ENCODE results near the gene EPB41L4B. TPM values are rescaled to one million over a fixed set of nuclear protein-coding genes. Genes with fewer than 3 reads are reported as not detected.

EPB41L4B gene
- total RNA-seq, 2 donors from 2014 or later = 41.9 to 122 TPM

DNA sequence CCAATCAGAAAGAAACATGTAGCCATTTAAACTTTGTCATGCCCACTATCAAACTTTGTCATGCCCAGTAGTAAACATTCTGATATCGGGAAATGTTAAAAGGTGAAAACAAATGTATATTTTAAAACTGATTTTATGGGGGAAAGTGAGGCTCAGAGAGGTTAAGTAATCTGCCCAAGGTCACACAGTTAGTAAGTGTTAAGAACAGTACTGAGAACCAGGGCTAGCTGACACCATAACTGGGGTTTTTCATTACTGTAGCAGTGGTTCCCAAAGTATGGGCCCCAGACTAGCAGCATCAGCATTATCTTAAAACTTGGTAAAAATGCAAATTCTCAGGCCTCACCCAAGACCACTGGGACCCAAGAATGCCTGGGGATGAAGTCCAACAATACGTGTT lies 143.9 kb downstream of the EPB41L4B start:
- no peak for DNase-seq
- WGBS, 2 donors = 84 to 90% methylated on average over 2 of the region's 2 CpGs
- no peaks in the 10 kb centered on the region for H3K27me3 ChIP-seq
- no peaks in the 10 kb centered on the region for H3K4me1 ChIP-seq
- no peak overlapping the region for H3K27ac ChIP-seq
- H3K9me3 ChIP-seq = no peaks in the 10 kb centered on the region
- no peak overlapping the region for H3K4me3 ChIP-seq
- no peaks in the 10 kb centered on the region for H3K36me3 ChIP-seq (replicated peaks in 1 of 2; ENCODE audit: insufficient read depth in 1 of 2, low read depth in 2 of 2)
- intact Hi-C loops (cut with DNase I) = loop anchor here (10.0 kb wide), 1 partner anchor 58 kb away; no protein-coding TSS in a partner anchor
- TF ChIP-seq, protein P1, sequence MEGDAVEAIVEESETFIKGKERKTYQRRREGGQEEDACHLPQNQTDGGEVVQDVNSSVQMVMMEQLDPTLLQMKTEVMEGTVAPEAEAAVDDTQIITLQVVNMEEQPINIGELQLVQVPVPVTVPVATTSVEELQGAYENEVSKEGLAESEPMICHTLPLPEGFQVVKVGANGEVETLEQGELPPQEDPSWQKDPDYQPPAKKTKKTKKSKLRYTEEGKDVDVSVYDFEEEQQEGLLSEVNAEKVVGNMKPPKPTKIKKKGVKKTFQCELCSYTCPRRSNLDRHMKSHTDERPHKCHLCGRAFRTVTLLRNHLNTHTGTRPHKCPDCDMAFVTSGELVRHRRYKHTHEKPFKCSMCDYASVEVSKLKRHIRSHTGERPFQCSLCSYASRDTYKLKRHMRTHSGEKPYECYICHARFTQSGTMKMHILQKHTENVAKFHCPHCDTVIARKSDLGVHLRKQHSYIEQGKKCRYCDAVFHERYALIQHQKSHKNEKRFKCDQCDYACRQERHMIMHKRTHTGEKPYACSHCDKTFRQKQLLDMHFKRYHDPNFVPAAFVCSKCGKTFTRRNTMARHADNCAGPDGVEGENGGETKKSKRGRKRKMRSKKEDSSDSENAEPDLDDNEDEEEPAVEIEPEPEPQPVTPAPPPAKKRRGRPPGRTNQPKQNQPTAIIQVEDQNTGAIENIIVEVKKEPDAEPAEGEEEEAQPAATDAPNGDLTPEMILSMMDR (IDR thresholded peaks at IDR 0.05) = no peak
- TF ChIP-seq POLR2A (IDR thresholded peaks at IDR 0.05) = no peak
- ATAC-seq = no peak

DNA sequence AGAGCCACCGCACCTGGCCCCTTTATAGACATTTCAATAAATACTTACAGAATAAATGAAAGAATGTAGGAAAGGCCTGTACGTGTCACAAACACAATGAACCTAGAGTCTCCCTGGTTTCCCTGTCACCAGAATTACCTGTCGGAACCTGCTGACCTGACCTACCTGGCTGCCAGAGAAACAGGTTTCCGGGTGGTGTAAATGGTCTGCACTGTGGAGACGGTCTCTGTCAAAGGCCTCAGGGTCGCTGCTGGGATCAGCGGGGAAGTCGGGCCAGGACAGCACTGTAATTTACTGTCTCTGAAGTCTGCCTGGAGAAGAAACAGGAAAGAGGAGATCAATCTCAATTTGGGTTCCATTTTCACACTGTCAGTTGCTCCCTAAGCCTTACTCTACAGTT lies 144.5 kb downstream of the EPB41L4B start:
- Histone ChIP-seq H3K27ac (no peak overlapping the region), H3K27me3 (no peaks in the 10 kb centered on the region), H3K4me1 (no peaks in the 10 kb centered on the region), H3K4me3 (no peak overlapping the region), H3K36me3 (replicated peaks in 1 of 2; ENCODE audit: insufficient read depth in 1 of 2, low read depth in 2 of 2) (no peaks in the 10 kb centered on the region), H3K9me3 (no peaks in the 10 kb centered on the region)
- WGBS, 2 donors = 87 to 88% methylated on average over 8 of the region's 8 CpGs
- DNase-seq (no peak), ATAC-seq (no peak)
- TF ChIP-seq POLR2A (IDR thresholded peaks at IDR 0.05) = no peak
- TF ChIP-seq, protein P1 (IDR thresholded peaks at IDR 0.05) = no peak
- intact Hi-C loops (cut with DNase I) = loop anchor here (10.0 kb wide), 1 partner anchor 58 kb away; no protein-coding TSS in a partner anchor

DNA sequence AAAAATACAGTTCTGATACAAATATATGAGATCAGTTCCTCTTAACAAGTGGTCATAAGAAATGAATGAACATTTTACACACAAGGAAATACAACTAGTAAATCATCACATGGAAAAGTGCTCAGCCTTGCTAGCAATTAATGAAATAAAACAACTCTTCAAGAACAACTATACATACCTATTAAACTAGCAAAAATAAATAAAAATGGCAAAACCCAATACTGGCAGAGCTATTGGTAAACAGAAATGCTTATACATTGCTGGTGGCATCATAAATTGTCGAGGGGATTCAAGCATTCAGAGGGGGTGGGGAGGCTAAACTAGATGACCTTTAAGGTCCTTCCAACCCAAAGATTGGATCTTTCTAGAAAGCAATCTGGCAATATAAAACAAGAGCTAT lies 147.9 kb downstream of the EPB41L4B start:
- Histone ChIP-seq H3K27me3 (no peaks in the 10 kb centered on the region), H3K36me3 (replicated peaks in 1 of 2; ENCODE audit: insufficient read depth in 1 of 2, low read depth in 2 of 2) (no peaks in the 10 kb centered on the region), H3K27ac (no peak overlapping the region), H3K9me3 (no peaks in the 10 kb centered on the region), H3K4me1 (no peaks in the 10 kb centered on the region), H3K4me3 (no peak overlapping the region)
- intact Hi-C loops (cut with DNase I) = loop anchor here (10.0 kb wide), 1 partner anchor 62 kb away; no protein-coding TSS in a partner anchor
- ATAC-seq (no peak), DNase-seq (no peak)
- 53 to 59% methylated on average over 1 of the region's 1 CpG for WGBS, 2 donors
- TF ChIP-seq, protein P1 (IDR thresholded peaks at IDR 0.05) = no peak
- no peak for TF ChIP-seq POLR2A (IDR thresholded peaks at IDR 0.05)

DNA sequence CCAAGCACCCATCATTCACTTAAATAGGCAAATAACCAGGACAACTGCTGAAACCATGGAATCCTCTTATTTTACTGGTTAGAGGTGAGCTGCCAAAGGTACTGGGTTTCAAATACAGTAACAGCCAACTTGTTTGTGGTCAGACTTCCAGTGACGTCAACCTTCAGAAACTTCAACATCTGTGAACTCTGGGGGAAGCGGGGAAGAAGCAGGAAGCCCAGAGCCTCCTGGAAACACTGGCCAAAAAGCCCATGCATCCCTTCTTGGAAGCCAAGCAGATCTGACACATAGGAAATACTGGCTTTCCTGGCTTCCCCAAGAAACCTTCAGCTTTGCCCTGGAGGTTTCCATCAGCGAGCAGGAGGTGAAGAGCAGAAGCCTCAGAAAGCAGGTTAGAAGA lies 148.9 kb downstream of the EPB41L4B start:
- intact Hi-C loops (cut with DNase I) = loop anchor here (10.0 kb wide), 1 partner anchor 63 kb away; no protein-coding TSS in a partner anchor
- H3K9me3 ChIP-seq = no peaks in the 10 kb centered on the region
- no peak for DNase-seq
- H3K4me1 ChIP-seq = peaks cover 4% of the 10 kb centered on the region
- H3K4me3 ChIP-seq = no peak overlapping the region
- no peaks in the 10 kb centered on the region for H3K36me3 ChIP-seq (replicated peaks in 1 of 2; ENCODE audit: insufficient read depth in 1 of 2, low read depth in 2 of 2)
- TF ChIP-seq, protein P1 (IDR thresholded peaks at IDR 0.05) = no peak
- no peak for TF ChIP-seq POLR2A (IDR thresholded peaks at IDR 0.05)
- ATAC-seq = no peak
- H3K27ac ChIP-seq = no peak overlapping the region
- no peaks in the 10 kb centered on the region for H3K27me3 ChIP-seq
- 79 to 82% methylated on average over 3 of the region's 3 CpGs for WGBS, 2 donors

DNA sequence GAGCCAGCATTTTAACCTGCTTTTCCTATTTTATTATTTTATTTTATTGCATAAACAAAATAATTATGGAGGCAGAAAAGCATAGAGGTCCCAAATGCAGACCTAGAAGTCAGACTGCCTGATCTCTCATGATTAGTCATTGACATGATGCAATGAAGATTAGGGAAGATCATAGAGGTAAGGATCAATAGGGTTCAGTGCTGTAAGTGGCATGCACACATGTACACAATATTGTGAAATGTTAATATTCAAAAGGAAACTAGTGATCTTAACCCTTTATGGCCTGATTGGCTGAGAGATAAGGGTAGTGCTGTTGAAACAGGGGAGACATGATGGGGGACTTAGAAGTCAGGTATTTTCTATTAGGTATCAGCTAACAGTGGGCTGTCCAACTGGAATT lies 152.7 kb downstream of the EPB41L4B start:
- TF ChIP-seq, protein P1 (IDR thresholded peaks at IDR 0.05) = no peak
- no peak for TF ChIP-seq POLR2A (IDR thresholded peaks at IDR 0.05)

More for the DNA sequence above, 152.7 kb downstream of the EPB41L4B start:
- Histone ChIP-seq H3K9me3 (no peaks in the 10 kb centered on the region), H3K36me3 (replicated peaks in 1 of 2; ENCODE audit: insufficient read depth in 1 of 2, low read depth in 2 of 2) (no peaks in the 10 kb centered on the region), H3K27me3 (no peaks in the 10 kb centered on the region), H3K4me3 (no peak overlapping the region), H3K4me1 (peaks cover 4% of the 10 kb centered on the region), H3K27ac (no peak overlapping the region)
- DNase-seq (no peak), ATAC-seq (no peak)
- intact Hi-C loops (cut with DNase I) = no loop called here

Measured in body of pancreas (tissue), 4 donors.